T-helper 9 cell (primary cell): ENCODE results near the gene RYR1.
A peak's percentile ranks its signal among the peaks of the same experiment; 100 is the strongest.
"Not testable (repeated sequence)": the region's sequence is repeated elsewhere in the genome, so short reads cannot be mapped to it uniquely, and the experiment has no call there.

Experiments
- DNase-seq: peaks from one replicate; pipeline ENCODE4 v3.0.0-alpha.2; 2020

RYR1 gene

DNA sequence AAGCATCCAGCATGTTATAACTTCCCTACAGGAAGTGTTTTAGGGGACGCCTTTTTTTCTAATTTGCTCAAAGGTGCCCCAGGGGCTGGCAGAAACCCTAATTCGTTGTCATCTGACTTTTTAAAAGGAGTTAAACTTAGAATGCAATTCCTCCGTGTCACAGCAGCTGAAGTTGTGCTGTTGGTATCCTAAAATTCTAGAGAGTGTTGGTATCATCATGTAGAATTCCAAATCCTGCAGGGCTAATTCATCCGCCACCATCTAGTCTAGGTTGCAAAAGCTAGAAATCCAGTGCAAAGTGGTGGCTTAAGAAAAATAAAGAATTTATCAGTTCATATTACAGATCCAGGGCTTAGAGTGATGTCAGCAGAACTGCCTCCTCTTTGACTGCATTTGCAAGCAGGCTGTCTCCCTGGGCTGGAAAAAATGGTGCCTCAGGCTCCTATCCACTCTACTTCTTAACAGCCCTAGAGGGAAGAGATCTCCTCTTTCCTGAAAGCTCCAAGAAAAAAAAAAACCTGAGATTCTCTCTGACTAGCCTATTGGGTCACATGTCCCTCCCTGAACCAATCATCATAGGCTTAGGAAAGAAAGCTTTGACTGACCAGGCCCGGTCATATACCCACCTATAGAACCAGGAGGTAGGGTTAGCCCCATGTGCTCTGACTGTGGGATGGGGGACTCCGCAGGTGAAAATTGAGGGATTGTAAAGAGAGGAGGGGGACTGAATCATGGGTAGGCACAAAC is 111.3 kb downstream of the RYR1 start:
- no peak for DNase-seq

DNA sequence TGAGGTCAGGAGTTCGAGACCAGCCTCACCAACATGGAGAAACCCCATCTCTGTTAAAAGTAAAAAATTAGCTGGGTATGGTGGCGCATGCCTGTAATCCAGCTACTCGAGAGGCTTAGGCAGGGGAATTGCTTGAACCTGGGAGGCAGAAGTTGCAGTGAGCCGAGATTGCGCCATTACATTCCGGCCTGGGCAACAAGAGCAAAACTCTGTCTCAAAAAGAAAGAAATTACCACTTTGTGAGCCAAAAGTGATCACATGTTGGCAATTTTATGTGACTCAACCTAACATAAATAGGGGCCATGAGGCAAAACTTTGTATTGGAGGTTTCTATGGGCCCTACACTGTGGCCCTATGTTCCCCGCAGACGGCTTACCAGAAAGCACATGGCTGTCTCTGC is 112.1 kb downstream of the RYR1 start:
- no peak for DNase-seq

DNA sequence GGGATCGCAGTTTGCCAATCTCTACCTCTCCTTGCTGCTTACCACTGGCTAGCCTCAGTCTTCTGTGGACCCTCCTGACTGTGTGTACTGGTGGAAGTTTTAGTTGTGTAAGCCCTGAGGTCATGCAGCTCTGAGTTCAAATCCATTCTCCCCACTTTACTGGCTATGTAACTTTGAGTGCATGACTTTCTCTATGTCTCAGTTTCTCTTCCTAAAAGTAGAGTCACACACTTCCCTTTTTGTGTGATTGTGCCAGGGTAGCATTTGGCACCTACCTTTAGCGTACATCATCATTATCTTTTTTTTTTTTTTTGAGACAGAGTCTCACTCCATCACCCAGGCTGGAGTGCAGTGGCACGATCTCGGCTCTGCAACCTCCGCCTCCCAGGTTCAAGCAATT is 113.9 kb downstream of the RYR1 start:
- no peak for DNase-seq

- no peak for DNase-seq
Measured at GRCh38 chr19:38549061-38549460, 115.6 kb downstream of the RYR1 start.

- DNase-seq: no peak
Measured at GRCh38 chr19:38549942-38550341, 116.5 kb downstream of the RYR1 start.

GRCh38 chr19:38550376-38550775 is 116.9 kb downstream of the RYR1 start:
- no peak for DNase-seq

DNA sequence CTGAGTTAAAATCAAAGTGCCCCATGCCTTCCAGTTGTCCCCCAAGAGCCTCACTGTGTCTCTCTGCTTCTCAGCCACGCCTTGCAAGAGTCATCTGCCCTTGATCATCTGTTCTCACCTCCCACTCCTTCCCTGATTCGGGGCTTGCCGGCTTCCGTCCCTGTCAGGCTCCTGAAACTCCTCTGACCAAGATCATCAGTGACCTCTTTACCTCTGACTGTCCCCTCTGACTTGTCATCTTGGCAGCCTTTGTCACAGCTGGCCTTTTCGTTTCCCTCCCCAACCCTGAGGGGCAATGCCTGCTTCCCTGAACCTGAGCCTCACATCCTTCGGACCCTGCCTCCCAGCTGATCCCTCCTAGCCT is 117.9 kb downstream of the RYR1 start:
- DNase-seq: no peak

DNA sequence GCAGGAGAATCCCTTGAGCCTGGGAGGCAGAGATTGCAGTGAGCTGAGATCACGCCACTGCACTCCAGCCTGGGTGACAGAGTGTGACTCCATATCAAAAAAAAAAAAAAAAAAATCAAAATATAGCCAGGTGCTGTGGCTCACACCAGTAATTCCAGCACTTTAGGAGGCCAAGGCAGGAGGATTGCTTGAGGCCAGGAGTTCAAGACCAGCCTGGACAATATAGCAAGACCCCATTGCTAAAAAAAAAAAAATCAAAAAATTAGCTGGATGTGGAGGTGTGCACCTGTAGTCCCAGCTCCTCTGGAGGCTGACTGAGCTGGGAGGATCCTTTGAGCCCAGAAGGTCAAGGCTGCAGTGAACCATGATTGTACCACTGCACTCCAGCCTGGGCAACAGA is 119.7 kb downstream of the RYR1 start:
- DNase-seq: not testable (repeated sequence)

- DNase-seq: no peak
Measured at GRCh38 chr19:38554676-38555141, 121.2 kb downstream of the RYR1 start.

DNA sequence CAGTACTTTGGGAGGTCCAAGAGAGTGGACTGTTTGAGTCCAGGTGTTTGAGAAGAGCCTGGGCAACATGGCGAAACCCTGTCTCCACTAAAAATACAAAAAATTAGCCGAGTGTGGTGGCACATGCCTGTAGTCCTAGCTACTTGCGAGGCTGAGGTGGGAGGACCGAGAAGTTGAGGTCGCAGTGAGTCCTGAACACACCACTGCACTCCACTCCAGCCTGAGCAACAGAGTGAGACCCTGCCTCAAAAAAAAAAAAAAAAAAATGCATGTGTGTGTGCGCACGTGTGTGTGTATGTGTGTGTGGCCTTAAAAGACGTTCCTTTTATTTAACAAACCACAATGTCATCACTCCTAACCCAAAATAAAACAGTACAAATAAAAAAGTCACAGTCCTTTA is 121.7 kb downstream of the RYR1 start:
- no peak for DNase-seq

- DNase-seq: no peak
Measured at GRCh38 chr19:38556521-38557174, 123.2 kb downstream of the RYR1 start.

- peak; percentile 19 for DNase-seq
Measured at GRCh38 chr19:38557205-38557799, 123.8 kb downstream of the RYR1 start.

DNA sequence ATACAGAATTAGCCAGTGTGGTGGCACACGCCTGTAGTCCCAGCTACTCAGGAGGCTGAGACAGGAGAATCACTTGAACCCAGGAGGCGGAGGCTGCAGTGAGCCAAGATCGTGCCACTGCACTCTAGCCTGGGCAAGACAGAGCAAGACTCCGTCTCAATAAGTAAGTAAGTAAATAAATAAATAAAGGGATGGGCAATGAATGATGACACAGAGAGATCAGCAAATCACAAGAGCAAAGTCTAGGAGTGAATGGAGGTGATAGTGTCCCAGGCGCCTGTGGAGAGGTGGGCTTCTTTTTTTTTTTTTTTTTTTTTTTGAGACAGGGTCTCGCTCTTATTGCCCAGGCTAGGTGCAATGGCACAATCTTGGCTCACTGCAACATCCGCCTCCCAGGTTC is 125.4 kb downstream of the RYR1 start:
- not testable (repeated sequence) for DNase-seq

DNA sequence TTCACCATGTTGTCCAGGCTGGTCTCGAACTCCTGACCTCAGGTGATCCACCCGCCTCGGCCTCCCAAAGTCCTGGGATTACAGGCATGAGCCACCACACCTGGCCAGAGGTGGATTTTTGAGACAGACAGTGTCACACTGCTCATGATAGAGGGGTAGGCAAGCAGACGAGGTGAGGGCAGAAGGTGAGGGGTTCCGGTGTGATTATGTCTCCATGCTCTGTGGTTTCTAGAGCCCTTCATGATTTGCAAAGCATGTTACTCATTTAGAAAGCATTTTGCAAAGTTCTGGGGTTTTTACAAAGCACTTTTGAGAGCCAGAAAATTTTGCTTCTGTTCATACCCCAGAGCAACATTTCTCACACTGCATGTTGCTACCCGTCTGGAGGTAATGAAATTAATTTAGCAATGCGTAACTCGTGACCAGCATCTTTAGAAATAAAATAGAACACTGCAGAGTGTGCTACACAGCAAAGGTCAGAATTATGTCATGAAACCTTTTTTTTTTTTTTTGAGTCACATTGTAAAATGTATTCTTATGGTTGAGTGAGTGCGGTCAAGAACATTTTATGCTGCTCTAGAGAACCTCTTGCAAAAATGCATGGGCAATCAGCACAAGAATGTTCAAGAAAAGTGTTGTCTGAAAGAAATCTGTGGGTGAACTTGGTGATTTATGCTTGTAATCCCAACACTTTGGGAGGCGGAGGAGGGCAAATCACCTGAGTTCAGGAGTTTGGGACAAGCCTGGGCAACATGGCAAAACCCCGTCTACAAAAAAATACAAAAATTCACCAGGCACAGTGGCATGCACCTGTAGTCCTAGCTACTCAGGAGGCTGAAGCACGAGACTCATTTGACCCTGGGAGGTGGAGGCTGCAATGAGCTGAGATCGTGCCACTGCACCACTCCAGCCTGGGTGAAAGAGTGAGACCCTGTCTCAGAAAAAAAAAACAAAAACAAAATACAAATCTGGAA is 126.2 kb downstream of the RYR1 start:
- DNase-seq: no peak

DNA sequence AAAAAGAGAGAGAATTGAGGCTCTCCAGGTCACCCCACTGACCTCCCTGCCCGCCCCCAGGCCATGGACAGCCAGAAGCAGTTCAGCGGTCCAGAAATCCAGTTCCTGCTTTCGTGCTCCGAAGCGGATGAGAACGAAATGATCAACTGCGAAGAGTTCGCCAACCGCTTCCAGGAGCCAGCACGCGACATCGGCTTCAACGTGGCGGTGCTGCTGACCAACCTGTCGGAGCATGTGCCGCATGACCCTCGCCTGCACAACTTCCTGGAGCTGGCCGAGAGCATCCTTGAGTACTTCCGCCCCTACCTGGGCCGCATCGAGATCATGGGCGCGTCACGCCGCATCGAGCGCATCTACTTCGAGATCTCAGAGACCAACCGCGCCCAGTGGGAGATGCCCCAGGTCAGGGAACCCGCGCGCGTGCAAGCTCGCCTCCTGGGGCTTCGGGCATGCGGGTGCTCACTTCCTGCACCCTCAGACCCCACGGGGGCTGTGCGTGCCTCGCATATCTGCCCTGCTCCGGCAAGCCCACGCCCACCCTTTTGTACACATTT is 127.6 kb downstream of the RYR1 start:
- DNase-seq: no peak

GRCh38 chr19:38561658-38562057 is 128.2 kb downstream of the RYR1 start:
- no peak for DNase-seq

DNA sequence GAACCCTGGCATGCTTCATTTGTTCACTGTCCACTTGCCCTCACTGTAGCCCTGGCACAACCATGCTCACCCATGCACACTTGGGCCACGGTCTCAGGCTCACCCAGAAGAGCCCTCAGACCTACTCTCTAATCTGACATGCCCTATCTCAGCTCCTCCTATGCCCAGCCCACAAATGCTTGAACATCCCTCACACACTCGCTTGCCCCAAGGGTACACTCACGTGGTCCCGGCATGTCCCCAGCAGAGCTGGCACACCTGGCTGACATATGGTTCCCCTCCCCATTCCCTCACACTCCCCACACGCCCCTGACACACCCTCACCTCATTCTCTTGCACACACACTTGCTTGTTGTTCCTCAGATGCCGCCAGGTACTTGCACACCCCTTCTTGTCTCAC is 128.6 kb downstream of the RYR1 start:
- no peak for DNase-seq

GRCh38 chr19:38563475-38563874 is 130.0 kb downstream of the RYR1 start:
- DNase-seq: no peak

- DNase-seq: no peak
Measured at GRCh38 chr19:38564981-38565690, 131.6 kb downstream of the RYR1 start.

- no peak for DNase-seq
Measured at GRCh38 chr19:38565691-38566105, 132.2 kb downstream of the RYR1 start.

DNA sequence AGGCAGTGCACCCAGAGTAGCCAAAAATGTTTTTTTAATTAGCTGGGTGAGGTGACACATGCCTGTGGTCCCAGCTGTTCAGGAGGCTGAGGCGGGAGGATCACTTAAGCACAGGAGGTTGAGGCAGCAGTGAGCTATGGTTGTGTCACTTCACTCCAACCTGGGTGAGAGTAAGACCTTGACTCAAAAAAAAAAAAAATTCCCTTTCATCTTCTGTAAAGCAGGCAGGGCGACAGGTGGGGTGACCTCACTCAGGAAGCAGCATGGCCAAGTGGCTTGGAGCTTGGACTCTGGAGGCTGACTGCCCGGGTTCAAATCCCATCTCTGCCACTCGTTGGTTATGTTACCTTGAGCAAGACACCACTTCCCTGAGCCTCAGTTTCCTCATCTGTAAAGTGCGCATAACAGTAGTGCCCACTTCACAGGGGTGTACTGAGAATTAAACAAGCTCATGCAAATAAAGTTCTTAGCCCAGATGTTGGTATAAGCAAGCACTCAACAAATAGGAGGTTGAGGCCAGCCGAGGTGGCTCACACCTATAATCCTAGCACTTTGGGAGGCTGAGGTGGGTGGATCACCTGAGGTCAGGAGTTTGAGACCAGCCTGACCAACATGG is 136.0 kb downstream of the RYR1 start:
- DNase-seq: no peak
